NCI-H2029 (cell line): Measurements from ENCODE around the gene ANGPTL5.

Experiments used
- DNase-seq: peaks from one replicate; lab custom pipeline; 2025; lab: John Stamatoyannopoulos, UW

ANGPTL5 gene

DNA sequence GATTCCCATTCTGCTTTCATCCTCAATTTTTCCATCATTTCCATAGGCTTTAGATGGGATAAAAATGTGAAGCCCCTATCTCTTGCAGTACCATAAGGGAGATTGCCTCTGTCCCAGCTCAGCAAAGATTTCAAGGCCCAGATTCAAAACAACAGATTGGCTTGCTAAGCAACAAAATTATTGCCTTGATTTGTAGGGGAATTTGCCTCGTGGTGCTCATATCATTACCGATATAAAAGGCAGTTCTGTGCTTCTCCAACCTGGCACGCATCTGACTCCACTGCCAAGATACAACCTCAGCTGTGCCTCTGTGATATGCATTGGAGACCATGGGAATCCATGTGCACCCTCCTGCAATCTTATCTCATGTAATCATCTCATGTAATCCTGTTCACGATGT is 26.6 kb downstream of the ANGPTL5 start:
- no peak for DNase-seq

DNA sequence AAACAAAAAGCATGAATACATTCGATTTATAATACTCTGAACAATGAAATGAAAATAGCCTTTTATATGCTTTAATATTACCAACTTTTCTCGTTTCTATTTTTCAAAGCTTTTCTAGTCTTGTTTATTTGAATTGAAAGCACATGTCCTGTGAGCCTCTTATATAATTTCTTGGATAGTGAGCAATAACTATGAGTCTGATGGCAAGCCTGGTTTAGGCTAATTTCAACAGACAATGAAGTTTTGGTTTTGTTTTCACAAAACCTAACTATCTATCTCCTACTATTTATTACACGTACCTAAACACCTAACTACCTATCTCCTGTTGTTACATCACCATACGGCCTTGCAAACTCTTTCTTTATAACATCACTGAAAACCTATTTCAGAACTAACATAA is 30.7 kb downstream of the ANGPTL5 start:
- DNase-seq, result no peak

DNA sequence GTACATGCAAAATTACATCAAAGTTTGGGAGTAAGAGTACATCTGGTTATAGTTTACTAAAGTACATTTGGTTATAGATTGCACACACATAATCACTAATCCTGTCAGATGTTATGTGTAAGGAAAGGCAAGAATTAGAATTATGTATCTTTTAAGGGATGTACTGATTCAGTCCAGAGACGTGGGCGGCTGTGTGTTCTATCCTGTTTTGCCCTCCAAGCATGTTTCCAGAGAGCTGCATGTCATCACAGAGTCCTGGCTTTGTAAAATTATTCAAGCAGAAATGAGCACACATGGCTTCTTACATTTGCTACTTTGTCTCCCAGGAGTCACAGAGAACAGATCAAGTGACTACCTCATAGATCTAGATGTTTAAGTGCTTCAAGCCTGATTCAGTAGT is 34.7 kb downstream of the ANGPTL5 start:
- DNase-seq, result no peak

DNA sequence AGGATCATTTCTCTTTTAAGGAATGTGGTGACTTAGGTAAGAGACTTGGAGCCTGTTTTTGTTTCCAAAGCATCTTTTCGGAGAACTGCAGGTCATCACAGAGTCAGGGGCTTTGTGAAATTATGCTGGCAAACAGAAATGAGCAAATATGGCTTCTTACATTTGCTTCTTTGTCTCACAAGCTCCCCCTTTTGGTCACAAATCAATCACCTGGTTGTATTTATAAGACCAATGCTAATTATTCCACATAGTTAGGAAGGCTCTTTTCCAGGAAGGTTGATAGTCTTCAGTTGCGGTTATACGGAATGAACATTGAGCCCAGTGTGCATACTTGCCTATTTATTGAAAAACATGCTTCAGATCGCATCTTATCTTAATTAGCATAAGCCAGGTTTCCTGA is 36.1 kb downstream of the ANGPTL5 start:
- no peak for DNase-seq

DNA sequence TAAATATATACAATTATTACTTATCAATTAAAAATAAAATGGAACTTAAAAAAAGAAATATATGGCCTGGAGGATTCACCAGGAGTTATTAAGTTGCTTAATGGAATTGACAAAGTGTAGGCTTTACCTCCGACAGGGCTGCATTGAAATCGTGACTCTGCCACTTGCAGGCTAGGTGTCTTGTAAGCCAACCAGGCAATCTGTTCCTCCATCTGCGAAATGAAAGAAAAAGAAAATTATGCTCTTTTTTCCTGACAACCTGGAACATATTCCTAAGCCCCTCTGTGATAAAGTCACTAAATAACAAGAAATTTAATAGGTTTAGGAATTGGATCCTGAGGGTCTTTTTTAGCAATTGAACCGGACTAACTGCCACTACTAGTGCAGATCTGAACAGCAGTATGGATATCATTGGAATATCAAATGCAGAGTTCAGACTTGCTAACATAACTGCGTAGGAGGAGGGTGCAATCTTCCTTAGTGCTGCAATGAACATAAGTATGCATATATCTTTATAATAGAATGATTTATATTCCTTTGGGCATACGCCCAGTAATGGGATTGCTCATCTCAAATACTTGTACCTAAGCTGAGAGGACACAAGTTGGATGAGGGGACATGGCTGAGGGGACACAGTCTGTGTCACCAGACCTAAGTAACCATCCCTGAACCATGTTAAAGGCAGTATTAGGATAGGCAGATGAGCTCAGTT is 44.0 kb downstream of the ANGPTL5 start:
- DNase-seq, result no peak

DNA sequence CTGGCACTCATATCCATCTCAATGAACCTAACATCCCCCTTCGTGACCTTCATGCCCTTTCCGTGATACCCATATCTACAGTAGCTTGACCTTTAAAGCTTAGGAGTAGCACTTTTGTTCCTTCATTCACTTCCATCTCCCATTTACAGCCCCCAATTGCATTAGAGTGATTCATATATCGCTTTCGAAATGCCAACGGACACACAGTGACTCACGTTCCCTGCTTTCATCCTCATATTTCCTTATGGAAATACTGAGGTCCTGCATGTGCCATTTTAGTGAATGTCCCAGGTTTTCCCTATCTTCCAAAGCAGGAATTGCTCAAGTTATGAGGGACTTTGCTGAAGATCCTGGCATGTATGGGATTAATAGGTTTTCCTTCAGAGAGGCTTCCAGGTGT is 45.8 kb downstream of the ANGPTL5 start:
- DNase-seq, result no peak

DNA sequence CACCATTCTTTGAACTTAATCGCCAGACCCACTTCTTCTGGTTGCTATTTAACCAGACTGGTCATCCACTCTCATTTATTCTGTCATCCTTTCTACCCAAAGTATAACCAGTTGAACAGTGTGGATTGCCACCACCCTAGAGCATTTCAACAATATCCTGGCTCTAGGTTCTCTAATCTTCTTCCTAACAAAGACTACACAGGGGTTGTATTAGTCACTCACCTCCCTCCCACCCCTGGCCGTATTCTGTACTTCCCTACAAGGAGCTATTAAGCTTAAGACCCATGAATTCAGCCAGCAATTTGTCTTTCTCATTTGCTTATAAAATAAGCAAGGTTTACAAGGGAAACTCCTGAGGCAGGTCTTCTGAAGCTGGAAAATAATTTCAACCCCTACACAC is 48.4 kb downstream of the ANGPTL5 start:
- DNase-seq, result no peak

DNA sequence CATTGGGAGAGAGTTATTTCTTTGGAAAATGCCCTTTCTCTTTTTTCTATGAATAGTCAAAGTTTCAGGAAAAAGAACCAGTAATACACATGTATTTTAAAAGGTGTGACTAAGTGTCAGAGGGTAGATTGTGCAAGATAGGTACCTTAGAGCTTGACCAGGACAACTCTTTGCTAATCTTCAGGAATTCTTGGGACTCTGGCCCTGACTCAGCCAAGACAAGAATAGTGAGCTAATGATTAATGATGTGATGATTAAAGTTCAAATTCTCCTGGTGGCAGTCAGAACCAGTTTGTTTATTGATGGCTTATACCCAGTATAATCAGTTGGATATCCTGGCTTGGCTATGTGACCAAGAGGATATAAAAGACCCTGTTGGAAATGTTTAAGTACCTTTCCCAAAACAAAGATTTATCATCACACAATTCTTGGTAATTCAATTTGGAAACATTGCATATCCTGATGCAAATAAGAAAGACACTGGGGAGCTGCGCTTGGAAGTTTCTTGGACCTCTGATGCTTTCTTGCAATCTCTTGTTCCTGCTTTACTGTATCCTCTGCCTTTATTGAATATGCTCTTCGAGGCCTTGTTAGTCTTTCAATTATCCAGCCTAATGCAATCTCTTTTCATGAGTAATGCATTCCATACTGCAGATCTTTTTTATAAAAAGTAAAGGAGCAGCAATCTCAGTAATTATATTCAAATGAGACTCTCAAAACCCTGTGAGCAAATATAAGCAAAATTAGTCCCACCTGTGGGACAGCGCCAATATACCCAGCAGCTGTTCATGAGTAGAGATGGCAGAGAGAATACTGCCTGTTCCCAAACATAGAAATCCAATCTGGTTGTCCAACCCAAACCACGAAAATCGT is 49.5 kb downstream of the ANGPTL5 start:
- no peak for DNase-seq

DNA sequence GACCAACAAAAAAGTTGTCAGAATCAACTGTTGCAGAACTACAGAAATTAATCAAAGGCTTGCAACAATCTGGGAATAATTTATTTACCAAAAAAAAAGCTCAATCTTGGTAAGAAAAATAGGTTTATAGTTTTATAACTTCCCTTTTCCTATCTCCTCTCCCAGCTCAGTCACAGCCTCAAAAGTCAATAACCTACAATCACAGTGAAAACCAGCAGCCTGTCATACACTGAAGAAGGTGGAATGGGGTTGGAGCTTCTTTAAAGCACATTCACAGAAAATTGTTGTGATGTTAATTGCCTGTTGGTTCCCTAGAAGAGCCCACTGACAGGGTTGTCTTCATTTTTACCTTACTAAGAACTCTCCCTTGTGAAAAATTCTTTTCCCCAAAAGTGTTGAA is 52.2 kb downstream of the ANGPTL5 start:
- no peak for DNase-seq

DNA sequence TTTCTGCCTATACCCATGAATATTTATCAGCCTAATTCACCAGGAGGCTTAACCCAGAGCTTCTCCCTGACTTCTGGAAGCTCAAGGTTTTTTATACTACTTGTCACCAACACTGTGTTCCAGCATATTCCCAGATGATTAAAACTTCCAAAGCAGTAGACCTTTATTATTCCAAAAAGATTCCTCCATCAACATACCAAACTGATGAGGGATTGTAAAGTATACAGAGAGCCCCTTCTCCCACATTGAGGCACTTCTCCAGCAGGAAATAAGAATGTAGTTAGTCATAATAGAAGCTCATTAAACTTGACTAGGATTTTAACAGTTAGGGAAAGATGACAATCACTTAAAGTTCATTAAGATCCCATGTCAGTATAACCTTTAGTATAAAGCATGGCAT is 53.0 kb downstream of the ANGPTL5 start:
- DNase-seq, result no peak

DNA sequence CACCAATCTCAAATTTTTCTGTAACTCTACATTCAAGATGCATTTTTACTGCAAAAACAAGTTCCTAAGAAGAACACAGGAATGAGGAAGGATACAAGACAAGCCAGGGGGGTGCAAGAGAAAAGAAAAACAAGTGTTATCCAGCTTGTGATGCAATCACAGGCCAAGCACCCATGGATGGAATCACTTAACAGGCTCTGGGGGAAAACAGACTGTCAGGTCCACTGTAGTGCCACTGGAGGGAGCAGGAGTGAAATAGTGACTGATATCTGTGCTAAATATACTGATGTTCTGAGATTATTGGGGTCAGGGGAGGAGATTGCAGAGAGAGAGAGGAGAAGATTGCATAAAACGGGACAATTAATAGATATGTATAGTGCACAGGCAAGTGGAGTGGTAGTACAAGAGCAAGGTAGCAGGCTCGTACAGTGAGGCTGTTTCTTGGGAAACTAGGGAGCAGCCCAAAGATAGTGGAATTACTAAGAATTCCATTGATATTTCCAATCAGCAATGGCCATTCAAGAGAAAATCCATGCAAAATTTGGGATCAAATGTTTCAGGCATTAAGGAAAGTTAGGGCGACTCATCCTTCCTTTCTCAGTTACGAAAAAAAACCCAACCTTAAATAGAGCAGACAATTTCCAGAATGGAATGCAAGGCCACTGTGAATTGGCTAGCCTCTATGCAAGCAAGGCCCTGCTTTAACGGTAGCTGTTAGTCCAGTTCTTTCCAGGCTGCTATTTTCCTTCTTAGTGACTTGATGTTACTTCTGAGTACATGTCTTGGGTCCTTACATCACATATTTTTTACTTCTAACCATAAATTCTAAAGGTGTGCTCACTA is 53.7 kb downstream of the ANGPTL5 start:
- no peak for DNase-seq

DNA sequence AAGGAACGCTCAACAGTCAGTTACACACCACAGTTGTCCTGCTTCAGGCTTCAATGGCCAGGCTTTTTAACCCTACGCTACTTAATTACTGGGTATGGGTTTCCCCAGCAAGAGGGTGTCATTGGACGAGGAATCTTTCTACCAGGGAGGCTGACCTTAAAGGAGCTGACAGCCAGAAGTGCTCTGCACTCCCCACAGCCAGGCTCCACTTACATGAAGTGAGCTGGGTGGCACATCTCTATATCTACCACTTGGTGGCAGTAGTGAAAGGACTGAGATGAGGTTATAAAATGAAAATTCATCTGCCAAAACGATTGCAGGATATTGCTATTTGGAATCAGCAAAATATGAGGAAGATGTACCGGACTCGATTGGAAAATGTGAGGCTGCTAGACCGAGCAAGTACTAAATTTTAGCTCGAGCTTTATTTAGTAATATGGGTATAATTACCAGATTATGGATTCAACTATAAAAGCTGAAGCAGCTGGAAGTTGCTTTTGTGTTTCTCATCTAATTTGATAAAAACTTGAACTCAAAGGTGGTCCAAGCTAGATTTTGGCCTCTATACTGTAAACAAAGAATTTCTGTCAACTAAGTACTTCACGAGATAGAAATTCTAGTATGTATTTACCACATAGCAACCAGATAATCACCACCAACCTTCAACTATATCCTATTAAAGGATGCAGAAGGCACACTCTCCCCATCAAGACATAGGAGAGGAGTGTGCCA is 55.5 kb downstream of the ANGPTL5 start:
- peak; percentile 45 for DNase-seq

DNA sequence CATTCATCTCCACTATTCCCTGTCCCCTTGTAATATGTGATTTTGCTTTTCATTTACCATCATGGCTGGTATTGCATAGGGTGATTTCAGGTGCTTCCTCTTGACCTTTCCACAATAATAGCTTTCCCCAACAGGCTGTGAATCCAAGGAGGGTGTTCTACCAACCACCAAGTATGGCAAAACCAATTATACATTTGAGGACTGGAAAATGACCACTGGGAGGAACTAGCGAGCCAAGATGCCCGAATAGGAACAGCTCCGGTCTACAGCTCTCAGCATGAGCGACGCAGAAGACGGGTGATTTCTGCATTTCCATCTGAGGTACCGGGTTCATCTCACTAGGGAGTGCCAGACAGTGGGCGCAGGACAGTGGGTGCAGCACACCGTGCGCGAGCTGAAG is 64.1 kb downstream of the ANGPTL5 start:
- DNase-seq, result peak; percentile 16

DNA sequence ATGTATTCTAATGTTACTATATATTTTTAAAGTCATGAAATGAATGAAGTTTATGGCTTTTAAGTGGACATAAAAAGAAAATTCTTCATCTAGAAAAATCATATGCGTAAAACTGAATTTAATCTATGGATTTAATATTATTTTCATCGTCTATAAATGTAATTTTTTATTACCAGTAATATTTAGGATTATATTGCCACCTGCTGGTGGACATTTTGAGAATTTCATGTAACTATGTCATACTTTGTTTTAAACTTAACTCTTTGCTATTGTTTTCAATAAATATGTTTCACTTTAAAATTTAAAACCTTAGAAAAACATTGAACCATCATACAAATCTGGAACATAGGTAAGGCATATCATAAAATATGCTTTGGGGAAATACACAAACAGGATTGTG is 68.1 kb downstream of the ANGPTL5 start:
- no peak for DNase-seq

DNA sequence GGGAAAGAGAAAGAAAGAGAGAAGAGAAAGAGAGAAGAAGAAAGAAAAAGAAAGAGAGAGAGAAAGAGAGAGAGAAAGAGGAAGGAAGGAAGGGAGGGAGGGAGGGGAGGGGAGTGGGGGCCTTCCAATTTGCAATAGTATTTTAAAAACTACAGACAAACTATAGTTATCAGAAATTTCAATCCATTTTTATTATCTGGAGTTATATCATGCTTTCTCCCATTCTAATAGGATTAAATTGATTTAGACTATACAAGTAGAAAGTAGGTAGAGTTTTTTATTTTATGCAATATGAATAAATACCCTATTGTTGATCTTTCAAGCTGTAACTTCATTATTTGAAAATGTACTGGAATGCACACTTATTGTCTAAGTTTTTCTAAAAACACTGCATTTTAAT is 71.7 kb downstream of the ANGPTL5 start:
- DNase-seq, result no peak

DNA sequence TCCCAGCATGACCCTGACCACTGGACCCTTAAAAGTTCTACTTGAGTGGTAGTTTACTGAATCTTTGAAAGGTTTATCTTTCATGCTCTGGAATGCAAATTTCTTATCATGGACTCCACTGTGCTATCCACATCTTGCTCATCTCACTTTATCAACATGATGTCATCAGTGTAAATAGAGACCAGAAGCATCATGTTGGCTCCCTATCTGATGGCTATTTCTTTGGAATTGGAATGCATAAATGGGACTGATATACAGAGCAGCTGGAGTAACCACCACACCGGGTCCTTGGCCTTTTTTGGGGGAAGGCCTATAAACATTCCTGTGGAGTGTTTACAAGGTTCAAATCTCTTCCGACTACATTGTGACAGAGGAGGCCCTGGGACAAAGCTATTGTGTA is 75.6 kb downstream of the ANGPTL5 start:
- no peak for DNase-seq
